H1 (cell line): Measurements from ENCODE around the gene RNASET2. TPM values are rescaled to one million over a fixed set of nuclear protein-coding genes. Genes with fewer than 3 reads are reported as not detected.

Source experiments
- CEBPB ChIP-seq: IDR thresholded peaks from 2 replicates; pipeline ENCODE4 v1.6.1; 2012; ENCODE audit warnings: low read depth, low read length
- FOSL1 ChIP-seq: IDR thresholded peaks from 2 replicates; pipeline ENCODE4 v1.6.1; 2011; ENCODE audit warnings: mild to moderate bottlenecking, low read depth, low read length, moderate library complexity; ENCODE audit not compliant: insufficient read depth
- NANOG ChIP-seq: IDR thresholded peaks from 2 replicates; pipeline ENCODE4 v1.6.1; 2011; ENCODE audit warnings: low read length, low read depth, mild to moderate bottlenecking, inconsistent platforms; ENCODE audit not compliant: insufficient read depth, poor library complexity, severe bottlenecking
- POLR2A ChIP-seq, 2 experiments: IDR thresholded peaks; 1 replicate in 1 of 2; 2 replicates in 1 of 2; pipeline ENCODE4 v1.6.1; 2011; ENCODE audit warnings: low read depth in 2 of 2, low read length in 2 of 2, mild to moderate bottlenecking in 2 of 2; ENCODE audit errors: control extremely low read depth in 1 of 2
- POLR2AphosphoS5 ChIP-seq: IDR thresholded peaks from 2 replicates; pipeline ENCODE4 v1.6.1; 2011; ENCODE audit warnings: low read depth, low read length
- RXRA ChIP-seq: IDR thresholded peaks from 2 replicates; pipeline ENCODE4 v1.6.1; 2011; ENCODE audit warnings: low read depth, mild to moderate bottlenecking, low read length, moderate library complexity; ENCODE audit not compliant: insufficient read depth
- SAP30 ChIP-seq: fragments of 300-600 bp; sonication (generic); IDR thresholded peaks from 2 replicates; pipeline ENCODE4 v1.7.1; 2012; ENCODE audit warnings: low read length, moderate library complexity, mild to moderate bottlenecking, inconsistent platforms; ENCODE audit not compliant: insufficient read depth, insufficient replicate concordance
- SIX5 ChIP-seq: IDR thresholded peaks from 2 replicates; pipeline ENCODE4 v1.6.1; 2011; ENCODE audit warnings: mild to moderate bottlenecking, low read depth, low read length
- SP4 ChIP-seq: IDR thresholded peaks from 2 replicates; pipeline ENCODE4 v1.6.1; 2012; ENCODE audit warnings: low read length, inconsistent platforms
- SUZ12 ChIP-seq: fragments of 200-600 bp; sonication (generic); IDR thresholded peaks from 2 replicates; pipeline ENCODE4 v1.6.1; 2012; ENCODE audit warnings: mild to moderate bottlenecking, inconsistent platforms, low read length, moderate library complexity, mixed read lengths
- TAF7 ChIP-seq: optimal IDR thresholded peaks from 2 replicates; pipeline ENCODE3; 2011; ENCODE audit warnings: low read depth, mild to moderate bottlenecking, inconsistent platforms, low read length, moderate library complexity, borderline replicate concordance
- polyA plus RNA-seq, 7 experiments: library from polyadenylated mRNA; depleted of rRNA in 3 of 7; stranded (reverse) in 5 of 7; unstranded in 2 of 7; fragments of >200 nt in 5 of 7; fragments of 200-250 nt in 2 of 7; gene quantifications; 1 replicate in 5 of 7; 2 replicates in 1 of 7; 4 replicates in 1 of 7; pipeline versions ENCODE4 v1.2.1 to v1.2.3, GENCODE V29; 2011 to 2013; ENCODE audit warnings: missing spikeins in 2 of 7, mixed read lengths in 2 of 7
- total RNA-seq: library from RNA; stranded (reverse); fragmentation: NEBNext Ultra II Directional; extraction: Animal tissue kit (Norgen Biotek cat#: 25700); gene quantifications from 2 replicates; pipeline ENCODE4 v1.2.1, GENCODE V29; 2021

Gene RNASET2
- total and polyA plus RNA-seq, 2 of the 8 experiments (the other 6 are each of a cell fraction or from before 2014, with no cell fraction given): 15.7 to 22.9 TPM

- no peak for TF ChIP-seq RXRA
- no peak for TF ChIP-seq CEBPB
- TF ChIP-seq FOSL1: no peak
- no peak for TF ChIP-seq POLR2A (IDR thresholded peaks at IDR 0.05; ENCODE audit: control extremely low read depth in 1 of 2, low read depth in 2 of 2, low read length in 2 of 2)
- no peak for TF ChIP-seq SAP30
- no peak for TF ChIP-seq POLR2AphosphoS5
- no peak for TF ChIP-seq SUZ12
- TF ChIP-seq NANOG: no peak
- no peak for TF ChIP-seq SP4
- no peak for TF ChIP-seq TAF7
- TF ChIP-seq SIX5: no peak
Observed at GRCh38 chr6:166936079-166936787, 20.1 kb downstream of the RNASET2 start (continued).
